ENCODE results near the gene CA12. TPM values are rescaled to one million over a fixed set of nuclear protein-coding genes. Genes with fewer than 3 reads are reported as not detected.

CA12 gene
- total and polyA plus RNA-seq, 9 of the 15 experiments (the other 6 are each of a cell fraction or from before 2014, with no cell fraction given), result 0.01 to 0.78 (median 0.15) TPM; not detected in 1

GRCh38 chr15:63405683-63406390 lies 24.2 kb upstream of the CA12 start:
- H3K79me2 ChIP-seq (ENCODE audit: control insufficient read depth, insufficient read depth, low read length), result no peaks in the 10 kb centered on the region
- no peaks in the 10 kb centered on the region for H3K9me1 ChIP-seq (ENCODE audit: control insufficient read depth, insufficient read depth, low read length)
- CTCF ChIA-PET (ENCODE audit: low intra/inter-chr PET ratio), result interaction anchor here (0.7 kb wide), 1 partner anchor 832 kb away, joined by 3 read pairs; no protein-coding TSS in a partner anchor
- H3K9ac ChIP-seq (ENCODE audit: insufficient read depth in 1 of 2, low read depth in 2 of 2, low read length in 2 of 2), result no peak overlapping the region
- intact Hi-C loops (cut with micrococcal nuclease), result loop anchor here (5.0 to 10.0 kb wide), 2 partner anchors 241 to 359 kb away; no protein-coding TSS in a partner anchor
- FAIRE-seq, result no peak
- no TSS peak for BruUV-seq (replicated peaks)
- ATAC-seq, result no peak
- no peak overlapping the region for H3K4me2 ChIP-seq (ENCODE audit: insufficient read depth, low read length)
- H3K27ac ChIP-seq (ENCODE audit: extremely low read depth, low read depth, low read length), result no peak overlapping the region
- no peaks in the 10 kb centered on the region for H3K4me1 ChIP-seq (replicated peaks in 1 of 2; ENCODE audit: control insufficient read depth in 2 of 2, insufficient read depth in 2 of 2, low read length in 2 of 2)
- no peaks in the 10 kb centered on the region; the same call in 1 of the 2 replicates for H3K9me3 ChIP-seq (replicated peaks; ENCODE audit: control insufficient read depth, insufficient read depth, low read depth, low read length)
- H4K20me1 ChIP-seq (replicated peaks; ENCODE audit: control insufficient read depth, insufficient read depth, low read length), result no peaks in the 10 kb centered on the region
- 70% methylated on average over 9 of the region's 9 CpGs for WGBS (ENCODE audit: insufficient coverage, low coverage, missing lambda C conversion rate)
- no peak for DNase-seq (ENCODE audit: extremely low read depth in 1 of 4, low spot score in 3 of 4)
- H2AFZ ChIP-seq (ENCODE audit: low read depth, low read length), result peak overlapping the region; percentile 43
- no peak for TF ChIP-seq ZNF121 (CRISPR knock-in tag; conservative IDR thresholded peaks at IDR 0.05)
- in situ Hi-C loops (cut with MboI), result loop anchor here (25.0 kb wide), 1 partner anchor 569 kb away; no protein-coding TSS in a partner anchor
- H3K36me3 ChIP-seq (ENCODE audit: control insufficient read depth, insufficient read depth, low read length), result no peaks in the 10 kb centered on the region
- POLR2A ChIA-PET, result interaction anchor here (1.4 kb wide), 1 partner anchor 115 kb away, joined by 3 read pairs; no protein-coding TSS in a partner anchor
- no peaks in the 10 kb centered on the region for H3K27me3 ChIP-seq (ENCODE audit: control insufficient read depth in 2 of 2, insufficient read depth in 2 of 2, low read length in 2 of 2)
- H3K4me3 ChIP-seq, result no peak overlapping the region

- no peaks in the 10 kb centered on the region for H4K20me1 ChIP-seq (replicated peaks; ENCODE audit: control insufficient read depth, insufficient read depth, low read length)
- no peak for ATAC-seq
- no peaks in the 10 kb centered on the region for H3K79me2 ChIP-seq (ENCODE audit: control insufficient read depth, insufficient read depth, low read length)
- H3K36me3 ChIP-seq (ENCODE audit: control insufficient read depth, insufficient read depth, low read length), result no peaks in the 10 kb centered on the region
- H3K27ac ChIP-seq (ENCODE audit: extremely low read depth, low read depth, low read length), result no peak overlapping the region
- peak overlapping the region; percentile 79 for H2AFZ ChIP-seq (ENCODE audit: low read depth, low read length)
- POLR2A ChIA-PET, result interaction anchor here (1.4 kb wide), 1 partner anchor 115 kb away, joined by 3 read pairs; no protein-coding TSS in a partner anchor
- no peaks in the 10 kb centered on the region for H3K27me3 ChIP-seq (ENCODE audit: control insufficient read depth in 2 of 2, insufficient read depth in 2 of 2, low read length in 2 of 2)
- in situ Hi-C loops (cut with MboI) (loop anchor here (25.0 kb wide), 1 partner anchor 568 kb away; no protein-coding TSS in a partner anchor), intact Hi-C loops (cut with micrococcal nuclease) (loop anchor here (5.0 to 10.0 kb wide), 2 partner anchors 240 to 358 kb away; no protein-coding TSS in a partner anchor)
- TF ChIP-seq PKNOX1 (IDR thresholded peaks at IDR 0.05) (no peak), MTA1 (IDR thresholded peaks at IDR 0.05; ENCODE audit: borderline replicate concordance) (no peak), THRAP3 (IDR thresholded peaks at IDR 0.05; ENCODE audit: borderline replicate concordance) (no peak), PML (IDR thresholded peaks at IDR 0.05; ENCODE audit: low read length) (no peak), HMG20A (CRISPR knock-in tag; conservative IDR thresholded peaks at IDR 0.05) (no peak), ZNF699 (CRISPR knock-in tag; IDR thresholded peaks at IDR 0.05; ENCODE audit: insufficient replicate concordance) (no peak), RBBP5 (IDR thresholded peaks at IDR 0.05; ENCODE audit: borderline replicate concordance, insufficient read depth, low read length, poor library complexity, severe bottlenecking) (no peak), TBP (optimal IDR thresholded peaks at IDR 0.05; ENCODE audit: low read depth, low read length) (no peak), GABPB2 (CRISPR knock-in tag; conservative IDR thresholded peaks at IDR 0.05) (no peak), ZNF232 (CRISPR knock-in tag; IDR thresholded peaks at IDR 0.05) (no peak)
- 74% methylated on average over 5 of the region's 5 CpGs for WGBS (ENCODE audit: insufficient coverage, low coverage, missing lambda C conversion rate)
- no peak overlapping the region for H3K4me2 ChIP-seq (ENCODE audit: insufficient read depth, low read length)
- no peaks in the 10 kb centered on the region; the same call in 1 of the 2 replicates for H3K9me3 ChIP-seq (replicated peaks; ENCODE audit: control insufficient read depth, insufficient read depth, low read depth, low read length)
- DNase-seq (ENCODE audit: extremely low read depth in 1 of 4, low spot score in 3 of 4), result no peak
- FAIRE-seq, result no peak
- H3K9ac ChIP-seq (ENCODE audit: insufficient read depth in 1 of 2, low read depth in 2 of 2, low read length in 2 of 2), result no peak overlapping the region
- no peaks in the 10 kb centered on the region for H3K4me1 ChIP-seq (replicated peaks in 1 of 2; ENCODE audit: control insufficient read depth in 2 of 2, insufficient read depth in 2 of 2, low read length in 2 of 2)
- no peaks in the 10 kb centered on the region for H3K9me1 ChIP-seq (ENCODE audit: control insufficient read depth, insufficient read depth, low read length)
- BruUV-seq (replicated peaks), result no TSS peak
- no peak overlapping the region for H3K4me3 ChIP-seq
- CTCF ChIA-PET (ENCODE audit: low intra/inter-chr PET ratio), result no interaction called here
These were observed 23.5 kb upstream of the CA12 start for GRCh38 chr15:63405159-63405558.
